HG03565 (cell line): ENCODE results near the gene NAA11.
"Not testable (repeated sequence)": the region's sequence is repeated elsewhere in the genome, so short reads cannot be mapped to it uniquely, and the experiment has no call there.

ENCODE experiments used
- ATAC-seq: cut with Tn5 transposase; IDR thresholded peaks from one replicate; pipeline ENCODE4 v1.9.1; 2021; ENCODE audit warnings: mild to moderate bottlenecking, moderate library complexity; ENCODE audit not compliant: unreplicated experiment

Gene NAA11

DNA sequence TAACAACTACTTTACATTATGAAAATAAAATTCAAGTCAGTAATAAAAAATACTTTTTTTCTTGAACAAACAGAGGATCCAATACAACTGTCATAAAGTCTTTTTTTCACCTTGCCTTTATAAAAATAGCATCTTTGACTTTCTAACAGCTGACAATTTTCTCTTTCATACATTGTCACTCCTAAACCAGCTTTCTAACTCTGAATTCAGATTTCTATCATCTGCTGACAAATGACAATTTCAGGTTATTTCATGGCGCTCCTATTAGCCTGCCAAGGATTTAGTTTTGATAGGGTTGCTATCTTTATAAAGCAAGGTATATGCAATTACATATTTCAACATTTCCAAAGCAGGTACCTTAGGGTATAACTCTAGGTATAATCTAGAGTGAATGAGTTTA, 14.6 kb downstream of the NAA11 start:
- ATAC-seq: no peak

DNA sequence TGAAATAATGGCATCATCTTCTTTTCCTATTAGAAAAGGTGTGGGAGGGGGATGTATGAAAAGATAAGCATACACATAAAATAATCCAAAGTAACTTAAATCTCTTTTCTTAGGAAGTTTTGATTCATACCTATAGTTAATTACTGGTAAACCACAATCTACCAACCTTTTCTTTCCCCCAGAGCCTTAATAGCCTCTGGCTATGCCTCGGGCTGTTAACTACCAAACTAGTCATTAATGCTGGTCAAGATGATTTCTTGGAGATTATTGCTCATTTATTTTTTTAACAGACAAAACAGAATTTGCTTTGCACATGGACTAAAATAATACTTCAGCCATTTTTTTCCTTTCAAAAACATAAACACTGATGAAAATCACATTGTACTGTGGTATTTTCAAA, 16.9 kb downstream of the NAA11 start:
- ATAC-seq: no peak

DNA sequence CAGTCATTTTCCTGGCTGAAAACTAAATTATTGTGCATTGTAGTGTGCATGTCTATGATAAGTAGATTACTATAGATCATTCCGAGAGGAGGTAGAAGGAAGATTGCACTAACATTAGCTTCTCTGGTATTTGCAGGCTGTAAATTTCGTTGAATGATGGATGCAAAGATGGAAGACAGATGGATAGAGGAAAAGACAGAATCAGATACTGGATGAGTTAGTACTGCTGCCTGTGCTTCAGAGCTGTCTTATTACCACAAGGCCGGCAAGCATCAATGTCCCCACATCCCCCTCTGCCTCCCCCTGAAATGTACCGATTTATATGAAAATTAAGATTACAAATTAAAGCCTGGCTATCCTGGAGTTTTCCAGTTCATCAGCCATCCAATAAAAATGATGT, 17.7 kb downstream of the NAA11 start:
- ATAC-seq: no peak

DNA sequence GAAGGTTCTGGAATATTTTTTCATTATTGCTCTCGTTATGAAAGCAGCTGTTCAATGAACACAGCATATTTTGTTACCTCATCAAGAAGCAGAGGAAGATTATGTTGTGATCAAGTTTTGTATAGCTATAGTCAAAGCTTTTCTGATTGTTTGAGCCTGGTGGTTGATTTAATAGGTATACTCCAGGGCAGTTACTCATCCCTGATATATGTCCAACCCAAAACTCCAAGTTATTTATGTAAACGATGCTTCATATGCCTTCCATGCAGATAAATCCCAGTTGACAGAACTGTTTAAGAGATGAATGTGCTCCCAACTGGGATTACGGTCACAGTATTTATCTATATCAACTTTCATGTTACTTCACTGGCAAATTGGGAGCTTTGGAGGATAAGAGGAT, 19.1 kb downstream of the NAA11 start:
- ATAC-seq: no peak

DNA sequence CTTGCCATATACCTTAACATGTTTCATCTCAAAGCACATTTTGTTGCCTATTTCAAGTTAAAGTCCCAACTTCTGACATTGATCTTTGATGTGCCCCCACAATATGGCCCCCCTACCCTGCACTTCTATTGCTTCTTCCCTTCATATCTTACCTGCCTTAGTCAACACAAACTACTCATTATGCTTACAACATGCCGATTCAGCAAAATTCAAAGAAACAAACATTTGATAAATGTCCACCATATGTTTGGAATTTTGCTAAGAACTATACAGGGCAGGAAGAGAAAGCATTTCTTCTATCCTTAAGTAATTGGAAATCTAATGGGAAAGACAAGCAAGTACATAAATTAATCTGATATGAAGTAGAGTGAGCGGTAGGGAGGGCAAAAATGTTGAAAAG, 25.6 kb downstream of the NAA11 start:
- no peak for ATAC-seq

DNA sequence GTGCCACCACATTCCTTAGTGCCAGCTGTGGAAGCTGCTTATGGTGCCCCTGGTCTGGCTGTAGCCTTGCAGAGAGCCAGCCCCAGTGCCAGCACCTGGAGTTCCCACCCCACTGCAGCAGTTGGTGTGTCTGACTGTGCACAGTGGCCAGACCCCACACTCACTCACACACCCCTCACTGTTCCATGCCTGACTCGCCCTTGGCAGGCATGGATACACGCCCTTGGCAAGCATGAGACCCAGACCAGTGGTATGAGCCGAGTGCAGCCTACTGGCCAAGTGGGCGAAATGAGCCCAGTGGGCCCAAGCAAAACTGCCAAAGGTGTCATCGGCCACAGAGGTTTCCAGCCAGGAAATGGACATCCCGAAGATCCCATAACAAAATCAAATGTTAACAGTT, 27.4 kb downstream of the NAA11 start:
- ATAC-seq: no peak

DNA sequence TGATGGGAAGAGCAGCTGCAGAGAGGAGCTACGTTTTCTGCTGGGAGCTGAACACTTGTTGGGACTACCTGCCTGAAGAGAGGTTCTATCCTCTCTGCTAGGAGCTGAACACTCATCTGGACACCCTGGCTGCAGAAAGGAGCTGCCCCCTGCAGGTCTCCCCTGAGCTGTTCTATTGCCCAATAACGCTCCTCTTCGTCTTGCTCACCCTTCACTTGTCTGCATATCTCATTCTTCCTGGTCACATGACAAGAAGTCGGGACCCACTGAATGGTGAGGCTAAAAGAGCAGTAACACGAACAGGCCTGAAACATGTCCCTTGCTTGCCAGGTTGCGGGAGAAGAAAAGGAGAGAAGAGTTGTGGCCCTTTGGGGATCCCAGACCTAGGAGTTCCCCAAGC, 27.8 kb downstream of the NAA11 start:
- ATAC-seq: no peak

GRCh38 chr4:79297479-79297878, 28.4 kb downstream of the NAA11 start:
- ATAC-seq: no peak

- no peak for ATAC-seq
Measured at GRCh38 chr4:79296768-79297428, 29.0 kb downstream of the NAA11 start.

DNA sequence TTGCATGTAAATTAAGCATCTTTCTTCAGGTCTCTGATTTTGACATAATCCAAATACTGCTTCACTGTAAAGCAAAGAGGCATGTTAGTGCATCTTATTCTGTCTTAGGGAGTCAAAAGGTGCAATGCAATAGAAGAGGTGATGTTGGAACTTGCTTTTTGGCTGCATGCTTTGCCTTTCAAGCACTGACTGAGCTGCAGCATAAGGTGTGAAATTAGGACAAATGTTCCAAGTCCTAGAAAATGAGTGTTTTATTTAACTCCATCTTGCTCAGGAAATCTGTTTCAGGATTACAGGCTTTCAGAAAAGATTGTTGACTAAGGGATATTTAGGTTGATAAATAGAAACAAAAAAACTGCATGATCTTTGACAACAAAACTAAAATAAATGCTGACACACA, 30.8 kb downstream of the NAA11 start:
- no peak for ATAC-seq

DNA sequence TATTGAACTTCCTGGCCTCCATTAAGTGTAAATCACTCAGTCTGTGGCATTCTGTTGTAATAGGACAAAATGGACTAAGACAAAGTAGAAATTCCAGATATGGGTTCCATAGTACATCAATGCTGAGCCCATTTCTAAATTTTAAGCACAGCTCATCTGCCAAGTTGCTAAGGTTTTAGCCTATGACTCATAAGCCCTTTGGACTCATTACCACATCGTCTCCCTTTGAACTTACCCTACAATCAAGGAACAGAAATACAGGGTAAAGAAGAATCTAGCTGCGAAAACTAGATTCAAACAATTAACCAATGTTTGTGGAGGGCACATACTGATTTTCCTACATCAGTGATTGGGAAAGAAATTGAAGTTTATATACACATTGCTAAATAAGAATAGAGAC, 31.8 kb downstream of the NAA11 start:
- no peak for ATAC-seq

GRCh38 chr4:79292008-79292407, 33.9 kb downstream of the NAA11 start:
- peak; percentile 90 for ATAC-seq

- ATAC-seq: no peak
Measured at GRCh38 chr4:79290376-79290775, 35.5 kb downstream of the NAA11 start.

DNA sequence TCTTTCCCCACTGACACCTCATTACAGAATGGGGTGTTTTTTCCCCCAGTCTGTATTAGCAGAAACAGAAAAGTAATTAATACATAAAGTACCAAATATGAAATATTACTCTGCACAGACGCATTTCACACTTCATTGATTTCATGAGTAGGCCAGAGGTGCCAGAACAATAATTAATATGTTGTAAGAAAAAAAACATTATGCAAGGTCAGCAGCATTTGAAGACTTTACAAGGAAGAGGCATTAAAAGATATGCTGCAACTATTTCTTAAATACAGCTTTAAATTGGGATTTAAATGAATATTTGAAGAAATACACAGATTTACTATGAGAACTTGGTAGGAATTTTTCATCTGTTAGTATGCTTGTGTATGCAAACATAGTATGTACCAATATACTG, 37.7 kb downstream of the NAA11 start:
- ATAC-seq: no peak

DNA sequence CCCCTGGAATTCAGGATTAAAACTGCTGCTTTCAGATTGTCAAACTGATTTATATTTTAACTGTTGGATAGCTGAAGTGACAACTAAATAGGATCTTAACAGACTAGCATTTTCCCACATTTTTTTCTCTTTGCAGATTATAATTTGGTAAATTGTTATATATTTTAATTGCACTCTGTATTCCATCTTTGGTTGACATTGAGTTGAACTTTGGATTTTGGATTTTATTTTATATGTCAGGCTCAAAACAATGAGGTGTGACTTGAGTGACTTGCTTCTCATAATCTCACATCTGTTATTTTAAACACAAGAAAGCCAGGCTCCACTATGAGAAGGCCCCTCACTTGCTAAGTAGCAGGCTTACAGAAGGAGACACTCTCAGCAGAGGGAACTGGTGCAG, 38.1 kb downstream of the NAA11 start:
- ATAC-seq: no peak

DNA sequence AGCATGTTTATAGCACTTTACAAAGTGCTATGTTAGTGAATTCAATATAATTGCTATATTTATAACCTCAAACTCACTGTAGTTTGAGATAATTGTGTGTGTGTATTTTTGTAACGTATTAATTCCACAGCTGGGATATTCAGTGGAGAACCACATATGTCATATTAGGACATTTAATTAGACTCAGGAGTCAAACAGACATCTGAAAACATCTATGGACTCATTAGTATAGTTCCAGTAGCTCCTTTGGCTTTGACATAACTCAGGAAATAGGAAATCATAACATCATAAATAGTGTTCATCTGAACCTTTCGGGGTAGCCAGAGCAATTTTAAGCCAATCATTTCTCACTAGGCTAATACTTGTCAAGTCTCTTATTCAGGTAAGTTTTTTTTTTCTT, 38.8 kb downstream of the NAA11 start:
- no peak for ATAC-seq

DNA sequence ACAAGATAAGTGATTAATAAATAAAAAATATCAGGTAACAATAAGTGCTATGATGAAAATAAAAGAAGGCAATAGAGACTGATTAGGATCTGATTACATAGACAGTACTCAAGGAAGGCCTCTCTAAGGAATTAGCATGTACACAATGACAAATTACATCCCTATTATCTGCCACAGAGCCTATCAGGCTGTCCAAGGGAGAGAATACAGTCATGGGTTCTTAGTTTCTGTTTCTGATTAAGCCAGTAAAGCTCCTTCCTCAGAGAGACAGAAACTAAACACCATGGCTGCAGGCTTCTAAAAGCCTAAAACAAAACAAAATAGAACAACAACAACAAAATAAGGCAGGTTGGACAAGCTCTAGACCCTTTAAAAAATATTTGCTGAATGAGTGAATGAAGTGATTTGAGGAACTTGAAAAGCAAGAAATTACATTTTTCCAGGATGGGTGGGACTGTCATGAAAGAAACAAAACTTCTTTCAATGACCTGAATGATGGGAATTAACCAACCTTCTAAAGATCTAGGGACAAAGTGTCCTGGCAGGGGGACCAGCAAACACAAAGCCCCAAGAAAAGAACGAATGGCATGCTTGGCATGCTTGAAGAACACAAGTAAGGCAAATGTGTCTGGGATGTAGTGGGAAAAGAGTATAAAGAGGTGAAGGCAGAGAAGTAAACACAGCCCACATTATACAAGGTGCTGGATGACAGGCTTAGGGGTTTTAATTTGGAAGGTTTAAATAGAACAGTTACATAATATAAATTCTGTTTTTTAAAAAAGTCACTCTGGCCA, 44.1 kb downstream of the NAA11 start:
- no peak for ATAC-seq

- ATAC-seq: not testable (repeated sequence)
Measured at GRCh38 chr4:79277467-79277866, 48.4 kb downstream of the NAA11 start.

DNA sequence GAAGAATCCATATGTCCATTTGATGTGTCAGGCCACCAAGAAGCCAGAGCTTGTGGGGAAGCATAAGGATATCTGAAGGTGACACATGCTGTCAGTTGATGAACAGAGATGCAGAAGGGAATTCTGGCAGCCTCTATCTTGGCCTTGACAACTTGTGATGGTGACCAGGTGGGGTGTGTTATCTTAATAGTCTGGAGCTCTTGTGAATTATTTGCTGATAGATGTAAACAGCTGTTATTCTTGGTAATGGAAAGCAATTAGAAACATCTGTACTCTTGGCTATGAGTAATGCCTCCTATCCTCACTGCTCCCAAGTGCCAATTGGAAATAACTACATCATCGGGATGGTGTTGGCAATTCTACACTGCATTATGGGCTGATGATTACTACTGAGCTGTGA, 51.9 kb downstream of the NAA11 start:
- ATAC-seq: no peak

- no peak for ATAC-seq
Measured at GRCh38 chr4:79272761-79273160, 53.1 kb downstream of the NAA11 start.

- ATAC-seq: no peak
Measured at GRCh38 chr4:79272126-79272525, 53.7 kb downstream of the NAA11 start.

- no peak for ATAC-seq
Measured at GRCh38 chr4:79267671-79268070, 58.2 kb downstream of the NAA11 start.
